Activated CD4-positive, CD25-positive, alpha-beta regulatory T cell (primary cell): ENCODE data around the gene NPAS1.
"Not testable (repeated sequence)": the region's sequence is repeated elsewhere in the genome, so short reads cannot be mapped to it uniquely, and the experiment has no call there.

ENCODE experiments used
- DNase-seq, 4 experiments: peaks; one replicate each; lab custom pipeline; 2025; lab: John Stamatoyannopoulos, UW

Gene NPAS1

DNA sequence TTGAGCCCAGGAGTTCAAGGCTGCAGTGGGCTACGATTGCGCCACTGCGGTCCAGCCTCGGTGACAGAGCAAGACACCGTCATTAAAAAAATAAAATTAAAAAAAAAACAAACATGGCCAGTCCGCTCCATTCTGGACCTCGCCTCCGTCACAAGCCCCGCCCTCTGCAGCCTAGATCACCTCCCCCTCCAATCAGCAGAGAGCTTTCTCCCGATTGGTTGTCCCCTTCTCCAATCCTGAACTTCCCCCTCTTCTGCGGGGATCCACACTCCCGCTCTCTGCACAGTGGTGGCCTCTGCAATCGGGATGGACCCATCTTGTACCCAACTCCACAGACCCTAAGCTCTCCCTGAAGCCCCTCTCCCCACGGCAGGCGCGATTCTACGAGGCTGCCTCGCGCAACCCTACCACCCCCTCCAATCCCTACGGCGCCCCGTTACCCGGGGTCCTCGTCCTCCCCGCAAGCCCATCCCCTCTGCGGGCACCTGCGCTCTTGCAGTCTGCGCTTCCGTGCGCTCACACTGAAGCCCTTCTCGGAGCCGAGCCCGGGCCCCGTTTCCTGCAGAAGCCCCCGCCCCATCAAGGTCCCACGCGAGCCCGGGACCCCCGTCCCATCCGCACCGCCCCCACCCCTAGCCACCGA, 28.2 kb downstream of the NPAS1 start:
- DNase-seq = peak; percentile 24 to 49 (median 28)

DNA sequence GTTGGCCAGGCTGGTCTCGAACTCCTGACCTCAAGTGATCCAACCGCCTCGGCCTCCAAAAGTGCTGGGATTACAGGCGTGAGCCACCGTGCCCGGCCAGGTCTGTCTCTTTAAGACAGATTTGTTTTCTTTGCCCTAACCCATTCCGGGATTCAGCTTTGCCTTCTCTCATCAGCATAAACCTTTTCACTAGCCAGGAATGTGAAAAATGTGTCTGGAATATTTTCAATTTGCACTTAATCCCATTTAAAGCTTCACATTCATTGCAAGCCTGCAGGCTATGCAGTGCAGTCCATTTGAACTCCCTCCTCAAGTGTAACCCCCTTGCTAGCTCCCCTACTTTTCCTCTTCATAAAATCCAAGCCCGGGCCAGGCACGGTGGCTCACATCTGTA, 29.7 kb downstream of the NPAS1 start:
- DNase-seq = no peak

DNA sequence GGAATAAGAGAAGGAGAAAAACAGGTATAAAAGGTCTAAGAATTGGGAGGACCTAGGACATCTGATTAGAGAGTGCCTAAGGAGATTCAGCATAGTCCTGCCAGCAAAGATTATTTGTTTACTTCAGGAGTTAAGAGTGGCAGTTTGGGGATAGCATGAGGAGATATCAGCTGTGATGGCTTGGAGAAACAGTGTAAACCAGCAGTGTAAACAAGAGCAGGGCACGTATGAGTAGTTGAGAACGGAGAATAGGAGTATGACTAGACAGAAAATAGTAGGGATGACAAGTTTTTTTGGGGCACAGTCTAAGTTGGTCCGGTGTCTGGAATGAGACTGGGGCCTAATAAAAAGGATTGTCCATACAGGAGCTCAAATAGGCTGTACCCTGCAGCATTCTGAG, 30.9 kb downstream of the NPAS1 start:
- DNase-seq = not testable (repeated sequence)

DNA sequence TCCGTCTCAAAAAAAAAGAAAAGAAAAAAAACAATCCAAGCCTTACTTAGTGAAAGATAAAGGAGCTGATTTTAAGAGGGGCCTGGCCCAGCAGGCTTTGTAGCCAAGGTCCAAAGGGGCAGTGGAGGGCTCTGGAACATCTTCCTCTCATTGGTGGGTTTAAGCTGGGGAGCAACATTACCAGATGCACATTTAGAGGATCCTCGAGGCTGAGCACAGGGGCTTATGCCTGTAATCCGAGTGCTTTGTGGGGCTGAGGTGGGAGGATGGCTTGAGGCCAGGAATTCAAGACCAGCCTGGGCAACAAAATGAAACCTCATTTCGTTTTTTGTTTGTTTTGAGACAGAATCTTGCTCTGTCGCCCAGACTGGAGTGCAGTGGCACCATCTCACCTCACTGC, 36.8 kb downstream of the NPAS1 start:
- no peak for DNase-seq

DNA sequence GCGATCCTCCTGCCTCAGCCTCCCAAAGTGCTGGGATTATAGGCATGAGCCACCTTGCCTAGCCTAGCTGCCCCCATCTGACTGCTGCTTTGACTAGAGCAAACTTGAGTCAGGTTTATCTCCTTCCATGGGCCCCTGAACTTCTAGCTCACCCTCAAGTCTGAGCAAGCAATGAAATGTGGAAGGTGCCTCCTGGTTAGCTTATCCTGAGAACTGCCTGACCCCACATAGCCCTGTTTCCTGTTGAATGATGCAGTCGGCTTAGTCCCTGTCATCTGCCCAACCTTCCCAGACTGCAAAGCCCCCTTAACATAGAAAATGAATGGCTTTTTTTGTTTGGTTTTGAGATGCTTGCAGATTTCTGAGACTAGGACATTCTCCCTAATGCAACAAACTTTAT, 37.7 kb downstream of the NPAS1 start:
- DNase-seq = no peak

DNA sequence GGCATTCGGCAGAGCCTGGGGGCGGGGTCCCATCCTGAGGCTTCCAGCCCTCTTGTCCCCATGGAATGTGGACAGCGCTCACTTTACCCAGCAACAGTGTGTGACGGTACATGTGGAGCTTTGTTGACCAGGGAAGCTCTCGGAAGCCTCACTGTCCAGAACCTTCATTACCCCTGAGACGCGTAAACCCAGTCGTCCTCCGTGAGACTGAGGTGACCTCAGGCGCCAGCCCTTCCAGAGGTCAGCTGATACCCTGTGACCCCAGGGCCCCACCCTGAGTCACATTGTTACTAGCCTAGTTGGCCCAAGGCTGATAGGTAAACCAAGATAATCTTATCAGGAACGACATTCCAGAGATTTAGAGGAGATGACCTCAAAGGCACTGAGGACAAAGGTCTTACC, 39.0 kb downstream of the NPAS1 start:
- no peak for DNase-seq

DNA sequence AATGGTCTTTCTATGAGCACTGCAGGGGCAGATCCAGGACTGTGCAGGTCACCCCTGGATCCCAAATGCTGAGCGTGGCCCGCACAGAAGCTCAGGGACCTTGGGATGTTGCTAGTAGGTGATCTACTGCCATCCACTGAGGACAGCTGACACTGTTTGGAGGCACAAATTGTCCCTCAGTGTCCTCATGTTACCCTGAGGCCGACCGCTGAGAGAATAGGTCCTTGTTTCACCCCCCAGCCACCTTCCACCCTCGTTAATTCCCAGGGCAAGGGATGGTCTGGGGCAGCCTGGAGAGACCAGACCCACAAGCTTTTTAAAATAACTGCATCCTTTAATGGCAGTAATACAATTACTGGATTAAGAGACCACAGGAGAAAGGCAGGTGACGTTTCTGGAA, 44.2 kb downstream of the NPAS1 start:
- DNase-seq = no peak

DNA sequence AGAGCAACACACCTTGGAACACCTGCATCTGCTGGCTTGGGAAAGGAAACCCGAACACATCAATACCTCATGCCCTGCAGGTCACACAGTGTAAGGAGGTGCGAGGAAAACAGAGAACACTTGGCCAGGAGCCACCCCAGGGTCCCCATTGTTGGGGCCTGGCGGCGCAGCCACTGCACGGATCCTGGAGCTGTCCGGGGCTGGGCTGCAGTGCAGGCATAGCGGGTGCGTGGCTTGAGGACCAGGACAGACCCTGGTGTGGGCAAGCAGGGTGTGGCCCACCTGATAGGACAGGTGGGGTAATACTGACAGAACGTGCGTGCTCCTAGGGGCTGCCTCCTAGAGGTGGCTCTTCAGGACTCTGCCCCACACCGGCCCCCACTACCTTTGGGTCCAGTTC, 45.6 kb downstream of the NPAS1 start:
- DNase-seq = no peak

DNA sequence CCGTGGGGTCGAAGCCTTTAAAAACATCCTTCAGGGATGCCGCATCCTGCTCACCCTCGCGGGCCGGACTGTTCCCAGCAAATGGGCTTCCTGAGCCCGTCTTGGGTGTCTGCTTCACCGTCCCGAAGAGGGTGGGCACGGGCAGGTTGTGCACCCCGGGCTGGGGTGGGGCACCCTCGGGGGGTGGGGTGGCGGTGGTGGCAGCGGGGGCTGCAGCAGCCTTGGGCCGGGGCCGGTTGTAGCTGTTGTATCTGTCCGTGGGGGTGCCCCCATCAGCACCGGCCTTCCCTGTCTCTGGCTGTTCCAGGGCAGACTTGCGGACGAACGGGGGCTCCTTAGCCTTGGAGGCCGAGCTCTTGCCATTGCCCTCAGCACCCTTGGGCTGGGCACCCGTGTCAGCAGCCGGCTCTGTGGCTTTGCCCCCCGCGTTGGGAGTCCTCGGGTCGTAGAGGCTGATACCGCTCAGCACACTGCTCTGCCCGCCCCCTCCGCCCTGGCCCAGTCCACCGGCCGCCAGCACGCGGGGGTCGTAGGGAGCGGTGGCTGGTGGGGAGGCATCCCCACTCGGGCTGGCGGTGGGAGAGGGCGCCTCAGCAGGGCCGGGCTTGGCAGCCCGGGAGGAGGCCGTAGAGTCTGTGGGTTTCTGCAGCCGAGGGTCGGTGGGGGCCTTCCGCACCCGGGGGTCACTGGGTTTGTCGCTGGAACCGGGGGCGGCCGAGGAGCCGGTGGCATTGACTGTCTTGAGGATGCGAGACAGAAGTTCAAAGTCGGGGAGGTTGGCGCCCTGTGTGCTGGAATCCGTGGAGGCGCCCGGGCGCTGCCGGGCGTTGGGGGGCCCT, 47.0 kb downstream of the NPAS1 start:
- no peak for DNase-seq

DNA sequence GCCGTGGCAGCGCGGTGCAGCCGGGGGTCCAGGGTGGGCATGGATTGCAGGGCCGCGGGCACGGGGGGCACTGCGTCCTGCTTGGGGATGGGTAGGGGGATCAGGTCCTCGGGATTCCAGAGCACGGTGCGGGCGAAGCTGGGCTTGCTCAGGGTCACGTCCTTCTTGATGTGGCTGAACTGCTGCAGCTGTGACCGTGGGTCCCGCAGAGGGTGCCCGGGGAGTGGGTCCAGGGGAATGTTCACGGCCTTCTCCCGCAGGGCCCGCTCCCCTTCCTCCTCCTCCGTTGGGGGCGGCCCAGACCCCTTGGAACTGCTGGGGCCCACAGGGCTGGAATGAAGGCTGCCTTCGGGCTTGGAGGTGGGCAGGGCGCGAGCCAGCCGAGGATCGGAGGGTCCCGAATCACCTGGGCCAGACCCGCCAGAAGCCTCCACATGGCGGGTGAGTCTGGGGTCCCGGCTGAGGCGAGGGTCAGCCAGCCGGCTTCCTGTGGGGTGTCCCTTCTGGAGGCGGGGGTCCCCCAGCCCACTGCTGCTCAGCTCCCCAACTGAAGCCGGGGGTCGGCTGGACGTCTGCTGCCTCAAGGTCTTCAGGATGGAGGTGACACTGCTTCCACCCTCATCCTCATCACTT, 47.7 kb downstream of the NPAS1 start:
- no peak for DNase-seq

DNA sequence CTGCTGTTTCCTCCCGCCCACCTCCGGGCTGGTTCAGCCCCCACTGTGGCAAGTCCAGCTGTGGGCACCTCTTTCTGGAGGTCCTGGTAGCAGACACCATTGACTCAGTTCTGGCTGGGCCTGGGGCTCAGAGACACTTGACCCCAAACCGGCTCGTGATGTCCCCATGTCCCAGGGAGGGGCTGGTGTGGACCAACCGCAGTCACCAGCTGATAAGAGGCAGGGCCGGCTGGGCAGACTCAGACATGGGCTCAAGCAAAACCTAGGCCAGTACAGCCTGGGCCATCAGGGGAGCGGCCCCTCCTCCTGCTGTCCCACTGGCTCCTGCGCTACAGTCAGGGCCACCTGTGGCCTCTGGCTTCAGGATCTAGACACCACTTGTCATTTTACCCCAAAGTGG, 48.6 kb downstream of the NPAS1 start:
- DNase-seq = no peak

DNA sequence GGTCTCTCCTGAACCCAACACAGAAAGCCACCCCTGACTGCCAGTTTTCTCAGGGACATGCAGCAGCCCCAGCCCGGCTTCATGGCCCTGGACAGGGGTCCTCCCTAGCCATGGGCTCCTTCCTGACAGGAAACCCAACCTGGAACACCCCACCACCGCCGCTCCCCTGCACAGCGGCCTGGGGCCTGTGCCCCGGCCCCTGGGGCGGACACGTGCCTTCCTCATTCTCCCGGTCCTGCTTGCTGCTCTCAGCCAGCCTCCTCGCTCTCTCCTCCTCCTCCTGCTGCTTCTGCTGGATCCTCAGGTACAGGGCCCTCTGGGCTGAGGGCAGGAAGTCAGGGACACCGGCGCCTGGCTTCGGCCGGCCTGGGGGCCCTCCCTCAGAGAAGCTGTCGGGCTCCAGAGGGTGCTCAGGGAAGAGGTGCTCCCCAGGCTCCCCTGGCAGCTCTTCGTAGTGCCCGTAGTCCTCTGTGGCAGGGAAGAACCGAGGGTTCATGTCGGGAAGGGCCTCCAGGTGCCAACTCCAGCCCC, 49.3 kb downstream of the NPAS1 start:
- no peak for DNase-seq

DNA sequence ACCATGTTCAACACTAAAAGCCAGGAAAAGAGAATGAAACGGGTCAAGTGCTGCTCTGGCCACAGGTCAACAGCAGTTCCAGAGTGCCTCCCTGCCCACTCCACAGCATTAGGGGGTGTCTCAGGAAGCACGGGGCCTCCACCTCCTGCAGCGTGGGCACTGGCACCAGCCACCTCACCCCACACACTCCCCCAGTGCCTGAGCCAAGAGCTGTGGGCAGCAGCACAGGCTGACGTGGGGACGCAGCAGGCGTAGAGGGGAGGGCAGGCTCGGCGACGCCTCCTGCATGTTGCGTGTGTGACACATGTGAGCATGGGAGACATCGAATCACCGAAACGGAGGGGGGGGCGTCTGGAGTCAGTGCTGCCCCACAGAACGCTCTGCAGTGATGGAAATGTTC, 50.2 kb downstream of the NPAS1 start:
- DNase-seq = no peak

DNA sequence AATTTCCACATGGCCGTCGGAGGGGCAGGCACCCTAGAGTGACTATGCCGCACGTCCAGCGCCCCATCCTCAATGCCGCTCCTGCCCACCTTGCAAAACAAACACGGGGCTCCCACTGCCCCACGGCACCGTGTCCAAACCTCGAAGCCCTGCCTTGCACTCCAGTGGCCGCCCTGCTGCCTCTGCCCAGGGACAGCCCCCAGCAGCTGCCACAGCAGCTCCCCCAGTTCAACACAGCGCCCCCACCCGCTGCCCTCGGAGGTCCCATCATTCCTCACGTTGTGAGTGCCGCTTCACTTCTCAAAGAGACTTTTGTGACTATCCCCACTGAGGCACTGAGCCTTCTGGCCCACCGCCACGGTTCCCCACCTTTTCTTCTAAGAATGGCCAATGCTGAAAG, 51.1 kb downstream of the NPAS1 start:
- no peak for DNase-seq

DNA sequence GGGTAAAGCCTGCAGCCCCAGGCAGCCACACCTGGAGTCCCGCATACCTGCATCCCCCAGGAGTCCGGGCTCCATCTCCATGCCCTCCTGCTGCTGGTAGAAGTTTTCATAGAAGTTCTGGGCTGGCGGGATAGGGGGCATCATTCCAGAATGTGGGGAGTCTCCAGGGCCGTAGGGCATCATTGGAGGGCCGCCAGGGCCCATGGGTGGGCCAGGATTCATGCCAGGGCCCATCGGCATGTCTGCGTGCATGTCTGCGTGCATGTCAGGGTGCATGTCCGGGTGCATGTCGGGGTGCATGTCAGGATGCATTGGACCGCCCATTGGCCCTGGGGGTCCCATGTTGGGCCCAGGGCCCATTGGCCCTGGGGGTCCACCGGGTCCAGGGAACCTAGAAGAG, 52.1 kb downstream of the NPAS1 start:
- no peak for DNase-seq

DNA sequence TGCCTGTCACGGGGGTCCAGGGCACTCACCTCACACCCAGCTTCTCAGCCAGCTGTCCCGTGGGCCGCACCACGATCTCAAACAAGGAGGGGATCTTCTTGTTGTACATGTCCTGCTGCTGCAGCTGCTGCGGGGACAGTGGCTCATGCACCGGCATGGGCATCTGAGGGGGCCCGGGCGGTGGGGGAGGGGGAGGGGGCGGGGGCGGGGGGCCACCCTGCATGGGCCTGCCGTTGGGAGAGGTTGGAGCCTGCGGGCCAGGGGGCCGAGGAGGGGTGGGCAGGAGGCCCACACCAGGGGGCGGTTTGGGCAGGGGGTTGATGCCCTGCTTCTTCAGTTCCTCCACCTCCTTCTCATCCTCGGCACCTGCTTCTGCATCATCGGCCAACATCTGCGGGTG, 52.7 kb downstream of the NPAS1 start:
- DNase-seq = no peak

DNA sequence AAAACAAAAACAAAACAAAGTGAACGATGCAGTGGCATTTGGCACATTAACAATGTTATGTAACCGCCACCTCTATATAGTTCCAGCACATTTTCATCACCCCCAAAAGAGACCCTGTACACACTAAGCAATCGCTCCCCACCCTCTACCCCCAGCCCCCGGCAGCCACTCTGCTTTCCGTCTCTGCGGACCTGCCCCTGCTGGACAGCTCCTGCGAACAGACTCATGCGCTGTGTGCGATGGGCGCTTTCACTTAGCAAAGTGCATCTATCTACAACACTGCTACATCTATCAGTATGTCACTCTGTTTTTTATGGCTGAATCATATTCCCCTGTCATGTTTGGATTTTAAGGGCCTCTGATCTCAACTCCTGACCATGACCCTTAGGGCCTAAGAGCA, 53.9 kb downstream of the NPAS1 start:
- no peak for DNase-seq

DNA sequence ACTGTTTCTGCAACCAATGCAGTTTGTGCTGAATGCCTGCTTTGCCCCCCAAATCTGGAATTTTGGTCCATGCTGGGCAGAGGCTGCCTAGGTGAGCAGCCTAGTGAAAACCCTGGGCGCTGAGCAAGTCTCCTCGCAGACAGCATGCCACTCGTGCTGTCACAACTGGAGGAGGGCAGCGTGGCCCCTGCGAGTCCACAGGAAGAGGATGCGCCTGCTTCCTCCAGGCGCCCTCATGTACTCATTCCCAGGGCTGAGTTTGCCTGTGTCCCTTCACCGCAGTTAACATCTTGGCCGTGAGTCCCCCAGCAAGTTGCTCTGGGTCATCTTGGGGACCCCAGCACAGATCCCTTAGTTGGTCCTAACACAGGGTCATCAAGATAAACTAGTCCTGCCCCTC, 55.0 kb downstream of the NPAS1 start:
- DNase-seq = no peak

DNA sequence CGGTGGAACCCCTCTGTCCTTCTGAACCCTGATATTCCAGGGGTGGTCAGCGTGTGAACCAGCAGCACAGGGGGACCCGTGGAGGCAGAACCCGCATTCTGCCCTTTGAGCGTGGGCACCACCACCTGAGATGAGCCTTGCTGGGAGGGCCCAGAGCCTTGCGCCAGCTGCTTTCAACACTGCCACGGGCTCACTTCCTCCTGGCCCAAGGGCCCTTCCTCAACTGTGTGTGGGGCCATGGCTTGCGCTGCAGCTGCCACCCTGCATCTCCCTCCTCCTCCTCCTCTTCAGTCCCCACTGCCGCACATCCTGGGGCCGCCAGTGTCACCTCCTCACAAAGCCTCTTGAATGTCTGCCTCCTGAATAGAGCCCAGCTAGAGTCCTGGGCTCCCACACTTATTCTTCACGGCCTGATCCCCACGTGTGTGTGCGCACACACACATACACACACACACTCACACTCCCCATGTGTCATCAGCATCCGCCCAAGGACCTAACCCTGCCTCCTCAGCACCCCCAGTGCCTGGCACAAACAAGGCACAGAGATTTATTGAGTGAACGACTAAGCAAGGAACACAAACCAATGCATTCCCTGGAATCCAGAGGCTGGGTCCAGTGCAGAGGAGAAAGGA, 55.7 kb downstream of the NPAS1 start:
- no peak for DNase-seq

DNA sequence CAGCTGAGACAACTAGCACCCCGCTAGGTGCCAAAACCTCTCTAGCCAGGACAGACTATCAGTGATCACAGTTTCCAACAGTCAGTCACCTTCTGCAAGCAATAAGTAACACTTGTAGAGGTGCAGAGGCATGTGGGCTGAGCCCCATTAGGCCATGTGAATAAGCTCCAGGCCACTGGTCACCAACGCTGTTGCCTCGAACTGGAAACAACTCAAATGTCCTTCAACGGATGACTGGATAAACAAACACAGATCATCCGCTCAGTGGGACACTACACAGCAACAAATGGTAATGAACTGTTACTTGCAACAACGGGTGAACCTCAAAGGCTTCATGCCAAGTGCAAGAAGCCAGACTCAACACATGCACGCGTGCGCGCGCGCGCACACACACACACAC, 56.3 kb downstream of the NPAS1 start:
- no peak for DNase-seq

DNA sequence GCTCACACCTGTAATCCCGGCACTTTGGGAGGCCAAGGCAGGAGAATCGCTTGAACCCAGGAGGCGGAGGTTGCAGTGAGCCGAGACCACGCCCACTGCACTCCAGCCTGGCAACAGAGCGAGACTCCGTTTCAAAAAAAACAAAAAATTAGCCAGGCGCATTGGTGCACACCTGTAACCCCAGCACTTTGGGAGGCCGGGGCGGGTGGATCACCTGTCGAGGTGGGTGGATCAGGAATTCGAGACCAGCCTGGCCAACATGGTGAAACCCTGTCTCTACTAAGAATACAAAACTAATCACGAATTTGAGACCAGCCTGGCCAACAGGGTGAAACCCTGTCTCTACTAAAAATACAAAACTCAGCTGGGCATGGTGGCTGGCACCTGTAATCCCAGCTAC, 58.7 kb downstream of the NPAS1 start:
- DNase-seq = not testable (repeated sequence)

DNA sequence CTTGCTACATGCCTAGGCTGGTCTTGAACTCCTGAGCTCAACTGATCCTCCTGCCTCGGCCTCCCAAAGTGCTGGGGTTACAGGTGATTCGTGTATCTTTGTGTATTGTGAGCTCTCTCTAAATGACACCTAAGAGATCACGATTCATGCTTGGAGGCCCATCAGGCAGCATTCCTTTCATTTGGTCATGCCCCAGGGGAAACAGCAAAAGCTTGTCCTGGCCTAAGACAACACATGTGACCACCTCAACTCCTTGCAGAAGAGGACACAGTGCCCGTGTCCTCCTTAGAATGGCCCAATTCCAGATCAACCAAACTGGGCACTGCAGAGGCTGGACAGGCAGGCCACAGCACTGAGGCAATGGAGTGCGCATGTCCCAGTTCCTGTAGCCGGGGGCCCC, 61.5 kb downstream of the NPAS1 start:
- DNase-seq = no peak

DNA sequence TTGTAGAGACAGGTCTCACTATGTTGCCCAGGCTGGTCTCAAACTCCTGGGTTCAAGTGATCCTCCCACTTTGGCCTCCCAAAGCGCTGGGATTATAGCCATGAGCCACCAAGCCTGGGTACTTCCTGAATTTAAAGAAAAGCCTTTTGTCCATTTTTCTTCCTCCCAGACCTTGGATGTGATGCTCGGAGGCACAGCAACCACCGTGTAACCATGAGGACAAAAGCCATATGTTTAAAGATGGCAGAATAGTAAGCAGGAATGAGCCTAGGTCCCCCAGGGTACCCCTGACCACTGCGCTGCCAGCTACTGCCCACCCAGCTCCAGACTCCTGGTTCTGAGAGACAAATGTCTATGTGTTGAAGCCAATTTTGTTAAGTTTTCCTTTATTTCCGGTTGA, 62.9 kb downstream of the NPAS1 start:
- DNase-seq = no peak
